ENCODE data around the gene TBC1D22A.

GRCh38 chr22:47035425-47035881 lies 273.0 kb downstream of the TBC1D22A start:
- TF ChIP-seq, protein P1, sequence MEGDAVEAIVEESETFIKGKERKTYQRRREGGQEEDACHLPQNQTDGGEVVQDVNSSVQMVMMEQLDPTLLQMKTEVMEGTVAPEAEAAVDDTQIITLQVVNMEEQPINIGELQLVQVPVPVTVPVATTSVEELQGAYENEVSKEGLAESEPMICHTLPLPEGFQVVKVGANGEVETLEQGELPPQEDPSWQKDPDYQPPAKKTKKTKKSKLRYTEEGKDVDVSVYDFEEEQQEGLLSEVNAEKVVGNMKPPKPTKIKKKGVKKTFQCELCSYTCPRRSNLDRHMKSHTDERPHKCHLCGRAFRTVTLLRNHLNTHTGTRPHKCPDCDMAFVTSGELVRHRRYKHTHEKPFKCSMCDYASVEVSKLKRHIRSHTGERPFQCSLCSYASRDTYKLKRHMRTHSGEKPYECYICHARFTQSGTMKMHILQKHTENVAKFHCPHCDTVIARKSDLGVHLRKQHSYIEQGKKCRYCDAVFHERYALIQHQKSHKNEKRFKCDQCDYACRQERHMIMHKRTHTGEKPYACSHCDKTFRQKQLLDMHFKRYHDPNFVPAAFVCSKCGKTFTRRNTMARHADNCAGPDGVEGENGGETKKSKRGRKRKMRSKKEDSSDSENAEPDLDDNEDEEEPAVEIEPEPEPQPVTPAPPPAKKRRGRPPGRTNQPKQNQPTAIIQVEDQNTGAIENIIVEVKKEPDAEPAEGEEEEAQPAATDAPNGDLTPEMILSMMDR (optimal IDR thresholded peaks at IDR 0.05 in 1 of 3, IDR thresholded peaks at IDR 0.05 in 1 of 3, conservative IDR thresholded peaks at IDR 0.05 in 1 of 3; ENCODE audit: extremely low read depth in 1 of 3, insufficient read depth in 2 of 3, low read length in 3 of 3), result no peak
- no peak for TF ChIP-seq EZH2 (IDR thresholded peaks at IDR 0.05; ENCODE audit: low read length)

Data from keratinocyte (primary cell).